A549 (cell line): ENCODE data around the gene GNB1L. TPM values are rescaled to one million over a fixed set of nuclear protein-coding genes. Genes with fewer than 3 reads are reported as not detected.

Experiments
- ATAC-seq, 2 experiments: fragments of 200-7000 bp in 1 of 2; fragments of >200 bp in 1 of 2; cut with Nextera tagmentation in 1 of 2; cut with Tn5 transposase in 1 of 2; 3 replicates each; pipeline versions ENCODE4 v1.8.0 to v1.9.1; 2018 to 2020; ENCODE audit warnings: mild to moderate bottlenecking in 1 of 2, moderate library complexity in 1 of 2
- CTCF ChIA-PET: fragments of 300-600 bp; sonication (Branson Sonifier 250); formaldehyde crosslinking; extraction: SDS; loops from one replicate; lab custom pipeline; 2021; ENCODE audit warnings: antibody characterized with exemption, inconsistent platforms; lab: Yijun Ruan, JAX
- POLR2A ChIA-PET: fragments of 350-600 bp; formaldehyde crosslinking; extraction: SDS; loops from one replicate; lab custom pipeline; 2021; ENCODE audit warnings: antibody characterized with exemption, inconsistent platforms; lab: Yijun Ruan, JAX
- DNase-seq, 2 experiments: peaks; one replicate each; pipeline versions ENCODE4 v3.0.0 to v3.0.0-alpha.2; 2011 to 2016; ENCODE audit warnings: low read depth in 1 of 2, low spot score in 1 of 2
- FAIRE-seq: peaks from 2 replicates; lab custom pipeline; 2011; peaks lifted over from hg19 to GRCh38; lab: Jason Lieb, UNC
- H3K27ac ChIP-seq, 2 experiments: fragments of >200 bp; sonication (Bioruptor Twin); formaldehyde crosslinking; 3 replicates each; pipeline ENCODE4 v1.5.1; 2016 to 2017
- H3K4me1 ChIP-seq: fragments of >200 bp; sonication (Bioruptor Twin); formaldehyde crosslinking; 3 replicates; pipeline ENCODE4 v1.6.1; 2016
- H3K4me2 ChIP-seq: fragments of >200 bp; sonication (Bioruptor Twin); formaldehyde crosslinking; 3 replicates; pipeline ENCODE4 v1.6.1; 2016
- H3K4me3 ChIP-seq: fragments of >200 bp; sonication (Bioruptor Twin); formaldehyde crosslinking; 3 replicates; pipeline ENCODE4 v1.5.1; 2016
- H3K9me3 ChIP-seq: fragments of >200 bp; sonication (Bioruptor Twin); formaldehyde crosslinking; 3 replicates; pipeline ENCODE4 v1.6.1; 2016
- ATOH8 ChIP-seq: fragments of 250-450 bp; sonication (Bioruptor Pico); IDR thresholded peaks from 2 replicates; pipeline ENCODE4 v1.5.0; 2020; ENCODE audit warnings: low read depth, mild to moderate bottlenecking, moderate library complexity
- BCL3 ChIP-seq: fragments of >200 bp; sonication (Bioruptor Twin); formaldehyde crosslinking; IDR thresholded peaks from 3 replicates; pipeline ENCODE4 v1.6.1; 2016
- CBX2 ChIP-seq: fragments of 200-600 bp; sonication (generic); IDR thresholded peaks from 2 replicates; pipeline ENCODE4 v1.6.1; 2016; ENCODE audit warnings: low read depth, mild to moderate bottlenecking, borderline replicate concordance
- CHD4 ChIP-seq: fragments of 200-600 bp; sonication (generic); IDR thresholded peaks from 2 replicates; pipeline ENCODE4 v1.6.1; 2016; ENCODE audit warnings: antibody characterized with exemption, mild to moderate bottlenecking, borderline replicate concordance
- CTCF ChIP-seq: fragments of >200 bp; sonication (Bioruptor Twin); formaldehyde crosslinking; IDR thresholded peaks from 3 replicates; pipeline ENCODE4 v1.5.1; 2016
- EHF ChIP-seq: fragments of 250-450 bp; sonication (Bioruptor Pico); IDR thresholded peaks from 2 replicates; pipeline ENCODE4 v1.5.0; 2020; ENCODE audit warnings: mild to moderate bottlenecking
- ELK1 ChIP-seq: fragments of 150-350 bp; IDR thresholded peaks from 2 replicates; pipeline ENCODE4 v1.6.1; 2014; ENCODE audit warnings: low read depth, mild to moderate bottlenecking, low read length
- FOSB ChIP-seq: fragments of 250-450 bp; sonication (Bioruptor Pico); IDR thresholded peaks from 2 replicates; pipeline ENCODE4 v1.5.0; 2020; ENCODE audit warnings: mild to moderate bottlenecking, moderate library complexity
- GATA3 ChIP-seq: IDR thresholded peaks from 2 replicates; pipeline ENCODE4 v1.6.1; 2012; ENCODE audit warnings: borderline replicate concordance
- KDM5A ChIP-seq: fragments of 200-600 bp; sonication (generic); IDR thresholded peaks from 2 replicates; pipeline ENCODE4 v1.6.1; 2016; ENCODE audit warnings: antibody characterized with exemption, mild to moderate bottlenecking
- MAX ChIP-seq: IDR thresholded peaks from 2 replicates; pipeline ENCODE4 v1.6.1; 2012
- MAZ ChIP-seq: fragments of 150-350 bp; IDR thresholded peaks from 2 replicates; pipeline ENCODE4 v1.6.1; 2014; ENCODE audit warnings: antibody characterized with exemption, low read depth, low read length, borderline replicate concordance
- NFE2L2 ChIP-seq: fragments of 150-350 bp; conservative IDR thresholded peaks from 2 replicates; pipeline ENCODE4 v1.6.1; 2014; ENCODE audit warnings: low read length
- PBX3 ChIP-seq: IDR thresholded peaks from 2 replicates; pipeline ENCODE4 v1.6.1; 2012
- PHF8 ChIP-seq: fragments of 200-600 bp; sonication (generic); IDR thresholded peaks from 2 replicates; pipeline ENCODE4 v1.6.1; 2016; ENCODE audit warnings: low read depth, mild to moderate bottlenecking, antibody characterized with exemption, moderate library complexity, borderline replicate concordance
- POLR2AphosphoS2 ChIP-seq: conservative IDR thresholded peaks from 2 replicates; pipeline ENCODE4 v1.6.1; 2012; ENCODE audit warnings: low read length, improper control_type of control experiment, inconsistent platforms
- RAD21 ChIP-seq, 2 experiments: fragments of >200 bp in 1 of 2; sonication (Bioruptor Twin) in 1 of 2; formaldehyde crosslinking in 1 of 2; IDR thresholded peaks in 1 of 2; conservative IDR thresholded peaks in 1 of 2; 2 replicates in 1 of 2; 3 replicates in 1 of 2; pipeline ENCODE4 v1.6.1; 2012 to 2018; ENCODE audit warnings: inconsistent platforms in 1 of 2
- REST ChIP-seq: fragments of 200-600 bp; sonication (generic); IDR thresholded peaks from 2 replicates; pipeline ENCODE4 v1.6.1; 2016; ENCODE audit warnings: antibody characterized with exemption, mild to moderate bottlenecking, moderate library complexity
- TFCP2L1 ChIP-seq: fragments of 250-450 bp; sonication (Bioruptor Pico); IDR thresholded peaks from 2 replicates; pipeline ENCODE4 v1.5.0; 2021; ENCODE audit warnings: mild to moderate bottlenecking
- USF2 ChIP-seq: fragments of 450-650 bp; IDR thresholded peaks from 2 replicates; pipeline ENCODE4 v1.6.1; 2014; ENCODE audit warnings: antibody characterized with exemption
- ZNF302 ChIP-seq: fragments of 250-450 bp; sonication (Bioruptor Pico); IDR thresholded peaks from 2 replicates; pipeline ENCODE4 v1.9.0; 2021; ENCODE audit warnings: inconsistent platforms, mild to moderate bottlenecking, moderate library complexity
- WGBS: methylation state at CpG from one replicate; pipeline ENCODE4 v1.1.6; 2017; ENCODE audit errors: missing lambda C conversion rate; 5-methylcytosine and 5-hydroxymethylcytosine counted together
- polyA plus RNA-seq, 4 experiments: library from polyadenylated mRNA; depleted of rRNA in 3 of 4; stranded (reverse); fragments of >200 nt; fragmentation: RNase III in 1 of 4; extraction: RNeasy Plus Mini Kit Qiagen cat#74134 plus additional on column Dnase treatment in 1 of 4; gene quantifications; 2 replicates in 3 of 4; 3 replicates in 1 of 4; pipeline ENCODE4 v1.2.3, GENCODE V29; 2011 to 2017

Gene GNB1L
- polyA plus RNA-seq, 2 of the 4 experiments (the other 2 are of a cell fraction), result 1.8 to 10.3 TPM

- Histone ChIP-seq H3K4me2 (no peak overlapping the region), H3K27ac (no peak overlapping the region), H3K9me3 (no peaks in the 10 kb centered on the region), H3K4me1 (no peaks in the 10 kb centered on the region), H3K4me3 (no peak overlapping the region)
- FAIRE-seq (no peak), DNase-seq (no peak), ATAC-seq (no peak)
- CTCF ChIA-PET, result interaction anchor here (0.6 kb wide), 1 partner anchor 10 kb away, joined by 3 read pairs; no protein-coding TSS in a partner anchor
- no peak for TF ChIP-seq CHD4
- TF ChIP-seq CTCF, result no peak
- no peak for TF ChIP-seq USF2
- no peak for TF ChIP-seq ELK1
- no peak for TF ChIP-seq BCL3
- TF ChIP-seq NFE2L2, result no peak
- TF ChIP-seq MAZ, result no peak
- TF ChIP-seq ZNF302 (CRISPR knock-in tag), result no peak
- TF ChIP-seq PBX3, result no peak
- TF ChIP-seq EHF (CRISPR knock-in tag), result no peak
- TF ChIP-seq MAX, result no peak
- TF ChIP-seq GATA3, result no peak
- TF ChIP-seq KDM5A, result no peak
- POLR2A ChIA-PET, result no interaction called here
- WGBS, result 97% methylated on average over 22 of the region's 34 CpGs
These were observed 65.9 kb downstream of the GNB1L start for GRCh38 chr22:19788661-19789225.

- no peak for ATAC-seq
- 90% methylated on average over 9 of the region's 9 CpGs for WGBS
- ChIA-PET POLR2A (no interaction called here), CTCF (interaction anchor here (1.0 to 1.1 kb wide), 2 partner anchors 30 to 122 kb away, joined by 3 read pairs; no protein-coding TSS in a partner anchor)
- no peak overlapping the region for H3K4me2 ChIP-seq
- DNase-seq, result no peak
- H3K4me3 ChIP-seq, result no peak overlapping the region
- no peak for FAIRE-seq
- no peaks in the 10 kb centered on the region for H3K4me1 ChIP-seq
- no peak overlapping the region for H3K27ac ChIP-seq
- no peaks in the 10 kb centered on the region for H3K9me3 ChIP-seq
- TF ChIP-seq FOSB (no peak), ATOH8 (CRISPR knock-in tag) (no peak), CBX2 (no peak), CHD4 (no peak), POLR2AphosphoS2 (no peak), NFE2L2 (no peak), MAZ (no peak), KDM5A (no peak), TFCP2L1 (no peak), RAD21 (conservative IDR thresholded peaks at IDR 0.05 in 1 of 2, IDR thresholded peaks at IDR 0.05 in 1 of 2) (no peak), PHF8 (no peak), REST (no peak)
- TF ChIP-seq, all 56 proteins: peak for 0
These were observed 66.9 kb downstream of the GNB1L start for GRCh38 chr22:19787849-19788141.
